Prostate gland (tissue), 2 donors: ENCODE data around the gene ATG5.

ENCODE experiments used
- CTCF ChIP-seq, 4 experiments: fragments of 200-600 bp in 2 of 4; fragments of 450-650 bp in 2 of 4; sonication (generic) in 2 of 4; IDR thresholded peaks; 1 replicate in 3 of 4; 2 replicates in 1 of 4; pipeline ENCODE4 v1.5.1; 2016 to 2019; ENCODE audit warnings: antibody characterized with exemption in 4 of 4, mild to moderate bottlenecking in 2 of 4, moderate library complexity in 2 of 4
- POLR2A ChIP-seq: fragments of 450-650 bp; IDR thresholded peaks from one replicate; pipeline ENCODE4 v1.6.1; 2016; ENCODE audit warnings: antibody characterized with exemption, mild to moderate bottlenecking
- POLR2AphosphoS5 ChIP-seq: sonication (generic); formaldehyde crosslinking; IDR thresholded peaks from one replicate; pipeline ENCODE4 v1.6.1; 2017; ENCODE audit warnings: antibody characterized with exemption

GRCh38 chr6:106372838-106373501 lies 47.4 kb upstream of the ATG5 start:
- TF ChIP-seq CTCF (IDR thresholded peaks at IDR 0.05) (no peak), POLR2AphosphoS5 (no peak), POLR2A (no peak)
